ENCODE measurements around the gene GPR78.

- no peak for TF ChIP-seq CTCF (IDR thresholded peaks at IDR 0.05)
- no peak for TF ChIP-seq POLR2A (IDR thresholded peaks at IDR 0.05)
- no peak for TF ChIP-seq POLR2AphosphoS5 (IDR thresholded peaks at IDR 0.05)
- no peak for TF ChIP-seq EP300 (IDR thresholded peaks at IDR 0.05)
These were observed 15.3 kb downstream of the GPR78 start for GRCh38 chr4:8595237-8596087.
